ENCODE measurements around the gene NRF1. TPM values are rescaled to one million over a fixed set of nuclear protein-coding genes. Genes with fewer than 3 reads are reported as not detected.

NRF1 gene
- total and polyA plus RNA-seq, 10 of the 15 experiments (the other 5 are each of a cell fraction or from before 2014, with no cell fraction given), result 3.5 to 23.1 (median 13.5) TPM

DNA sequence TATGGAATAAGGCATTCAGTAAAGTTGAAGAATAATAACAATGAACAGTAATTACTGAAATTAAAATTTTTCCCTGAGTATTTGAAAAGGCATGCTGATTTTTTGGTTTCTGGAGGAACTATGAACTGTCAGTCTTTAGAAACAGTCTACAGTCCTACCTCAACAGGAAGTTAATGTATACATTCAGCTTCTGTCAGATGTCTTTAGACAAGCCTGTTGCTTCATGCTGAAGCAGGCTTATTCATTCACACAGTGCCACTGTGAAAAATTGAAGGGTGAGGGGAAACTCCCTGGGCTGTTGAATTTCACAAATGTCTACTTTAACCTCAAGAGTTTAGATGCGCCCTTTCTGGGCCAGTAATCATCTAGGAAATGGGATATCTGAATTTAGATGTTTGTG, 3.5 kb downstream of the NRF1 start (continued):
- TF ChIP-seq, protein P1, sequence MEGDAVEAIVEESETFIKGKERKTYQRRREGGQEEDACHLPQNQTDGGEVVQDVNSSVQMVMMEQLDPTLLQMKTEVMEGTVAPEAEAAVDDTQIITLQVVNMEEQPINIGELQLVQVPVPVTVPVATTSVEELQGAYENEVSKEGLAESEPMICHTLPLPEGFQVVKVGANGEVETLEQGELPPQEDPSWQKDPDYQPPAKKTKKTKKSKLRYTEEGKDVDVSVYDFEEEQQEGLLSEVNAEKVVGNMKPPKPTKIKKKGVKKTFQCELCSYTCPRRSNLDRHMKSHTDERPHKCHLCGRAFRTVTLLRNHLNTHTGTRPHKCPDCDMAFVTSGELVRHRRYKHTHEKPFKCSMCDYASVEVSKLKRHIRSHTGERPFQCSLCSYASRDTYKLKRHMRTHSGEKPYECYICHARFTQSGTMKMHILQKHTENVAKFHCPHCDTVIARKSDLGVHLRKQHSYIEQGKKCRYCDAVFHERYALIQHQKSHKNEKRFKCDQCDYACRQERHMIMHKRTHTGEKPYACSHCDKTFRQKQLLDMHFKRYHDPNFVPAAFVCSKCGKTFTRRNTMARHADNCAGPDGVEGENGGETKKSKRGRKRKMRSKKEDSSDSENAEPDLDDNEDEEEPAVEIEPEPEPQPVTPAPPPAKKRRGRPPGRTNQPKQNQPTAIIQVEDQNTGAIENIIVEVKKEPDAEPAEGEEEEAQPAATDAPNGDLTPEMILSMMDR (IDR thresholded peaks at IDR 0.05 in 2 of 3, conservative IDR thresholded peaks at IDR 0.05 in 1 of 3; ENCODE audit: control insufficient read depth in 2 of 3, extremely low read depth in 1 of 3, insufficient read depth in 1 of 3, low read depth in 3 of 3, low read length in 3 of 3), result no peak
- TF ChIP-seq E4F1 (IDR thresholded peaks at IDR 0.05; ENCODE audit: borderline replicate concordance, partially characterized antibody) (no peak), BCL3 (IDR thresholded peaks at IDR 0.05; ENCODE audit: borderline replicate concordance, insufficient read depth, low read depth, low read length, poor library complexity, severe bottlenecking) (no peak), TAF1 (IDR thresholded peaks at IDR 0.05; ENCODE audit: borderline replicate concordance, low read depth, low read length) (no peak), RAD51 (IDR thresholded peaks at IDR 0.05) (0 out of 2 replicates have a peak, but pooled peaks have one; percentile 6), NR2C2 (IDR thresholded peaks at IDR 0.05; ENCODE audit: borderline replicate concordance, control insufficient read depth, insufficient read length, low read depth) (no peak), PKNOX1 (IDR thresholded peaks at IDR 0.05) (peak; percentile 86), FOXM1 (IDR thresholded peaks at IDR 0.05; ENCODE audit: low read depth, low read length) (no peak), EZH2 (IDR thresholded peaks at IDR 0.05; ENCODE audit: borderline replicate concordance, control insufficient read depth, low read depth, low read length) (no peak), NFIC (IDR thresholded peaks at IDR 0.05; ENCODE audit: low read depth, low read length) (no peak; the same call in 1 of the 2 replicates), CREM (IDR thresholded peaks at IDR 0.05; ENCODE audit: low read depth) (no peak), TBL1XR1 (IDR thresholded peaks at IDR 0.05; ENCODE audit: low read depth, low read length) (no peak), MTA2 (IDR thresholded peaks at IDR 0.05; ENCODE audit: low read depth) (0 out of 2 replicates have a peak, but pooled peaks have one; percentile 12), RUNX3 (IDR thresholded peaks at IDR 0.05; ENCODE audit: low read length) (peak; percentile 27; the same call in 1 of the 2 replicates)
- TF ChIP-seq, protein P2, sequence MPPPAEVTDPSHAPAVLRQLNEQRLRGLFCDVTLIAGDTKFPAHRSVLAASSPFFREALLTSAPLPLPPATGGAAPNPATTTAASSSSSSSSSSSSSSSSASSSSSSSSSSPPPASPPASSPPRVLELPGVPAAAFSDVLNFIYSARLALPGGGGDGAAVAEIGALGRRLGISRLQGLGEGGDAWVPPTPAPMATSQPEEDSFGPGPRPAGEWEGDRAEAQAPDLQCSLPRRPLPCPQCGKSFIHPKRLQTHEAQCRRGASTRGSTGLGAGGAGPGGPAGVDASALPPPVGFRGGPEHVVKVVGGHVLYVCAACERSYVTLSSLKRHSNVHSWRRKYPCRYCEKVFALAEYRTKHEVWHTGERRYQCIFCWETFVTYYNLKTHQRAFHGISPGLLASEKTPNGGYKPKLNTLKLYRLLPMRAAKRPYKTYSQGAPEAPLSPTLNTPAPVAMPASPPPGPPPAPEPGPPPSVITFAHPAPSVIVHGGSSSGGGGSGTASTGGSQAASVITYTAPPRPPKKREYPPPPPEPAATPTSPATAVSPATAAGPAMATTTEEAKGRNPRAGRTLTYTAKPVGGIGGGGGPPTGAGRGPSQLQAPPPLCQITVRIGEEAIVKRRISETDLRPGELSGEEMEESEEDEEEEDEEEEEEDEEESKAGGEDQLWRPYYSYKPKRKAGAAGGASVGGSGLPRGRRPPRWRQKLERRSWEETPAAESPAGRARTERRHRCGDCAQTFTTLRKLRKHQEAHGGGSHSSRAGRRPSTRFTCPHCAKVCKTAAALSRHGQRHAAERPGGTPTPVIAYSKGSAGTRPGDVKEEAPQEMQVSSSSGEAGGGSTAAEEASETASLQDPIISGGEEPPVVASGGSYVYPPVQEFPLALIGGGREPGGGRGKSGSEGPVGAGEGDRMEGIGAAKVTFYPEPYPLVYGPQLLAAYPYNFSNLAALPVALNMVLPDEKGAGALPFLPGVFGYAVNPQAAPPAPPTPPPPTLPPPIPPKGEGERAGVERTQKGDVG (CRISPR knock-in tag; IDR thresholded peaks at IDR 0.05), result no peak
- TF ChIP-seq, protein P3, sequence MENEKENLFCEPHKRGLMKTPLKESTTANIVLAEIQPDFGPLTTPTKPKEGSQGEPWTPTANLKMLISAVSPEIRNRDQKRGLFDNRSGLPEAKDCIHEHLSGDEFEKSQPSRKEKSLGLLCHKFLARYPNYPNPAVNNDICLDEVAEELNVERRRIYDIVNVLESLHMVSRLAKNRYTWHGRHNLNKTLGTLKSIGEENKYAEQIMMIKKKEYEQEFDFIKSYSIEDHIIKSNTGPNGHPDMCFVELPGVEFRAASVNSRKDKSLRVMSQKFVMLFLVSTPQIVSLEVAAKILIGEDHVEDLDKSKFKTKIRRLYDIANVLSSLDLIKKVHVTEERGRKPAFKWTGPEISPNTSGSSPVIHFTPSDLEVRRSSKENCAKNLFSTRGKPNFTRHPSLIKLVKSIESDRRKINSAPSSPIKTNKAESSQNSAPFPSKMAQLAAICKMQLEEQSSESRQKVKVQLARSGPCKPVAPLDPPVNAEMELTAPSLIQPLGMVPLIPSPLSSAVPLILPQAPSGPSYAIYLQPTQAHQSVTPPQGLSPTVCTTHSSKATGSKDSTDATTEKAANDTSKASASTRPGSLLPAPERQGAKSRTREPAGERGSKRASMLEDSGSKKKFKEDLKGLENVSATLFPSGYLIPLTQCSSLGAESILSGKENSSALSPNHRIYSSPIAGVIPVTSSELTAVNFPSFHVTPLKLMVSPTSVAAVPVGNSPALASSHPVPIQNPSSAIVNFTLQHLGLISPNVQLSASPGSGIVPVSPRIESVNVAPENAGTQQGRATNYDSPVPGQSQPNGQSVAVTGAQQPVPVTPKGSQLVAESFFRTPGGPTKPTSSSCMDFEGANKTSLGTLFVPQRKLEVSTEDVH (IDR thresholded peaks at IDR 0.05; ENCODE audit: low read depth, partially characterized antibody), result no peak
